ENCODE data around the gene SH2D4B. TPM values are rescaled to one million over a fixed set of nuclear protein-coding genes. Genes with fewer than 3 reads are reported as not detected.

SH2D4B gene
- total RNA-seq, 1 experiment from 2014 or later: 0.10 TPM

DNA sequence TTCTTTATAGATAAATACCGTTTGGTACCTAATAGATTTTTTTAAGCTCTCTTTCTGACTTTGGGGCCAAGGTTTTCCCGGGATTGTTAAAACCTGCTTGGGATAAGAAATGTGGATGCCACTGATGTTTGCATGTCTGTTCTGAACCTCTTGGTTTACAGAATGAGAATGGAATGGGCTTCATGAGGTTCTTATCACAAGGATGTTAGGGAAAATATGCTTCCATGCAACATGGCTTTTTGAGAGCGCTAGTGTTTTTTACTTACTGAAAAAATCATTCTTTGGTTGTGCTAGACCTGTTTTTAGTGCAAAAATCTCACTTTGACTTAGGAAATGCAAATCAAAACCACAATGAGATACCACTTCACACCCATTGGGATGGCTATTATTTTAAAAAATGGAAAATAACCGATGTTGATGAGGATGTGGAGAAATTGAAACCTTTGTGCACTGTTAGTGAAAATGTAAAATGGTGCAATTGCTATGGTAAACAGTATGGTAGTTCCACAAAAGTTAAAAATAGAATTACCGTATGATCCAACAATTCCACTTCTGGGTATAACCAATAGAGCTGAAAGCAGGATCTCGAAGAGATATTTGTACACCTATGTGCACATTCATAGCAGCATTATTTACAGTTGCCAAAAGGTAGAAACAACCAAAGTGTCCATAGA is 44.7 kb upstream of the SH2D4B start:
- BruUV-seq (replicated peaks): no TSS peak
- no peaks in the 10 kb centered on the region for H3K27me3 ChIP-seq (ENCODE audit: control insufficient read depth, insufficient read depth, low read length)
- H3K4me1 ChIP-seq (ENCODE audit: control insufficient read depth, insufficient read depth, low read length): peaks cover 6% of the 10 kb centered on the region
- ATAC-seq: no peak
- DNase-seq (ENCODE audit: low read depth, low spot score): no peak
- H3K36me3 ChIP-seq (ENCODE audit: control insufficient read depth, insufficient read depth, low read length): no peaks in the 10 kb centered on the region
- peaks cover 10% of the 10 kb centered on the region; the same call in 1 of the 2 replicates for H3K9me3 ChIP-seq (ENCODE audit: control insufficient read depth, insufficient read depth, low read depth, low read length)
- H3K27ac ChIP-seq (ENCODE audit: low read length): no peak overlapping the region
- ChIA-PET POLR2A (no interaction called here), CTCF (no interaction called here)
- intact Hi-C loops (cut with micrococcal nuclease; ENCODE audit: unreplicated experiment) (no loop called here), in situ Hi-C loops (cut with HindIII; ENCODE audit: low pct_unique_long_range_greater_than_20kb, low sequenced_read_pairs) (no loop called here)
- H3K4me3 ChIP-seq (ENCODE audit: low read depth in 2 of 2, low read length in 2 of 2): no peak overlapping the region
- TF ChIP-seq, protein P1, sequence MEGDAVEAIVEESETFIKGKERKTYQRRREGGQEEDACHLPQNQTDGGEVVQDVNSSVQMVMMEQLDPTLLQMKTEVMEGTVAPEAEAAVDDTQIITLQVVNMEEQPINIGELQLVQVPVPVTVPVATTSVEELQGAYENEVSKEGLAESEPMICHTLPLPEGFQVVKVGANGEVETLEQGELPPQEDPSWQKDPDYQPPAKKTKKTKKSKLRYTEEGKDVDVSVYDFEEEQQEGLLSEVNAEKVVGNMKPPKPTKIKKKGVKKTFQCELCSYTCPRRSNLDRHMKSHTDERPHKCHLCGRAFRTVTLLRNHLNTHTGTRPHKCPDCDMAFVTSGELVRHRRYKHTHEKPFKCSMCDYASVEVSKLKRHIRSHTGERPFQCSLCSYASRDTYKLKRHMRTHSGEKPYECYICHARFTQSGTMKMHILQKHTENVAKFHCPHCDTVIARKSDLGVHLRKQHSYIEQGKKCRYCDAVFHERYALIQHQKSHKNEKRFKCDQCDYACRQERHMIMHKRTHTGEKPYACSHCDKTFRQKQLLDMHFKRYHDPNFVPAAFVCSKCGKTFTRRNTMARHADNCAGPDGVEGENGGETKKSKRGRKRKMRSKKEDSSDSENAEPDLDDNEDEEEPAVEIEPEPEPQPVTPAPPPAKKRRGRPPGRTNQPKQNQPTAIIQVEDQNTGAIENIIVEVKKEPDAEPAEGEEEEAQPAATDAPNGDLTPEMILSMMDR (IDR thresholded peaks at IDR 0.05): no peak
- TF ChIP-seq POLR2AphosphoS5 (IDR thresholded peaks at IDR 0.05; ENCODE audit: low read depth, low read length) (no peak), SIN3A (IDR thresholded peaks at IDR 0.05; ENCODE audit: borderline replicate concordance, insufficient read depth, low read depth, low read length) (no peak), TCF7L2 (IDR thresholded peaks at IDR 0.05; ENCODE audit: low read depth, low read length) (no peak)
- TF ChIP-seq, protein P2, sequence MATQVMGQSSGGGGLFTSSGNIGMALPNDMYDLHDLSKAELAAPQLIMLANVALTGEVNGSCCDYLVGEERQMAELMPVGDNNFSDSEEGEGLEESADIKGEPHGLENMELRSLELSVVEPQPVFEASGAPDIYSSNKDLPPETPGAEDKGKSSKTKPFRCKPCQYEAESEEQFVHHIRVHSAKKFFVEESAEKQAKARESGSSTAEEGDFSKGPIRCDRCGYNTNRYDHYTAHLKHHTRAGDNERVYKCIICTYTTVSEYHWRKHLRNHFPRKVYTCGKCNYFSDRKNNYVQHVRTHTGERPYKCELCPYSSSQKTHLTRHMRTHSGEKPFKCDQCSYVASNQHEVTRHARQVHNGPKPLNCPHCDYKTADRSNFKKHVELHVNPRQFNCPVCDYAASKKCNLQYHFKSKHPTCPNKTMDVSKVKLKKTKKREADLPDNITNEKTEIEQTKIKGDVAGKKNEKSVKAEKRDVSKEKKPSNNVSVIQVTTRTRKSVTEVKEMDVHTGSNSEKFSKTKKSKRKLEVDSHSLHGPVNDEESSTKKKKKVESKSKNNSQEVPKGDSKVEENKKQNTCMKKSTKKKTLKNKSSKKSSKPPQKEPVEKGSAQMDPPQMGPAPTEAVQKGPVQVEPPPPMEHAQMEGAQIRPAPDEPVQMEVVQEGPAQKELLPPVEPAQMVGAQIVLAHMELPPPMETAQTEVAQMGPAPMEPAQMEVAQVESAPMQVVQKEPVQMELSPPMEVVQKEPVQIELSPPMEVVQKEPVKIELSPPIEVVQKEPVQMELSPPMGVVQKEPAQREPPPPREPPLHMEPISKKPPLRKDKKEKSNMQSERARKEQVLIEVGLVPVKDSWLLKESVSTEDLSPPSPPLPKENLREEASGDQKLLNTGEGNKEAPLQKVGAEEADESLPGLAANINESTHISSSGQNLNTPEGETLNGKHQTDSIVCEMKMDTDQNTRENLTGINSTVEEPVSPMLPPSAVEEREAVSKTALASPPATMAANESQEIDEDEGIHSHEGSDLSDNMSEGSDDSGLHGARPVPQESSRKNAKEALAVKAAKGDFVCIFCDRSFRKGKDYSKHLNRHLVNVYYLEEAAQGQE (IDR thresholded peaks at IDR 0.05; ENCODE audit: insufficient read depth in 1 of 2, low read depth in 2 of 2, low read length in 1 of 2): no peak

DNA sequence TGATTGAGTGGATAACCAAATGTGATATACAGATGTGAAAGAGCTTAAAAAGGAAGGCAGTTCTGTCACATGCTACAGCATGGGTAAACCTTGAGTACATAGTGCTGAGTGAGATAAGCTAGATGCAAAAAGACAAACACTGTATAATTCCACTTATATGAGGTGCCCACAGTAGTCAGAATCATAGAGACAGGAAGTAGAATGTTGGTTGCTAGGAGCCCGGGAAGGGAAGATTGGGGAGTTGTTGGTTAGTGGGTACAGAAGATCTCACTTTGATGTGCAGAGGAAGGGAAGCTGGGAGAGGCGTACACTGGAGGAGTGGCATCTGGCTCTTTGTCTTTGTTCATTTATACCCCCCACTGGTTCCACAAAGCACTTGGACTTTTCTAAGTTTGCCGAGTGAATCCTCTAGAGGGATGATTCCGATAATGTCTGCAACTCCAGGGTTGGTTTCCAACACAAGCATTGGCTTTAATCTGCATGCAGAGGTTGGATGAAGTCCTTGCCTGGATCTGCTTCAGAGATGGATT is 44.1 kb upstream of the SH2D4B start:
- Histone ChIP-seq H3K4me1 (ENCODE audit: control insufficient read depth, insufficient read depth, low read length) (peaks cover 12% of the 10 kb centered on the region), H3K4me3 (ENCODE audit: low read depth in 2 of 2, low read length in 2 of 2) (no peak overlapping the region), H3K36me3 (ENCODE audit: control insufficient read depth, insufficient read depth, low read length) (no peaks in the 10 kb centered on the region), H3K27ac (ENCODE audit: low read length) (no peak overlapping the region), H3K9me3 (ENCODE audit: control insufficient read depth, insufficient read depth, low read depth, low read length) (peaks cover 10% of the 10 kb centered on the region; the same call in 1 of the 2 replicates), H3K27me3 (ENCODE audit: control insufficient read depth, insufficient read depth, low read length) (no peaks in the 10 kb centered on the region)
- ChIA-PET CTCF (no interaction called here), POLR2A (no interaction called here)
- intact Hi-C loops (cut with micrococcal nuclease; ENCODE audit: unreplicated experiment): no loop called here
- BruUV-seq (replicated peaks): no TSS peak
- in situ Hi-C loops (cut with HindIII; ENCODE audit: low pct_unique_long_range_greater_than_20kb, low sequenced_read_pairs): no loop called here
- TF ChIP-seq, protein P2 (IDR thresholded peaks at IDR 0.05; ENCODE audit: insufficient read depth in 1 of 2, low read depth in 2 of 2, low read length in 1 of 2): no peak
- TF ChIP-seq TCF7L2 (IDR thresholded peaks at IDR 0.05; ENCODE audit: low read depth, low read length) (no peak), SIN3A (IDR thresholded peaks at IDR 0.05; ENCODE audit: borderline replicate concordance, insufficient read depth, low read depth, low read length) (no peak), POLR2AphosphoS5 (IDR thresholded peaks at IDR 0.05; ENCODE audit: low read depth, low read length) (no peak)
- TF ChIP-seq, protein P1 (IDR thresholded peaks at IDR 0.05): no peak
- no peak for DNase-seq (ENCODE audit: low read depth, low spot score)
- ATAC-seq: no peak
